Neural progenitor cell (in vitro differentiated cells): ENCODE data around the gene PPP1R15B. TPM values are rescaled to one million over a fixed set of nuclear protein-coding genes. Genes with fewer than 3 reads are reported as not detected.

Source experiments
- DNase-seq: peaks from one replicate; pipeline ENCODE4 v3.0.0-alpha.2; 2016; ENCODE audit warnings: low spot score
- H2AFZ ChIP-seq: fragments of 200-600 bp; sonication (generic); replicated peaks from 2 replicates; pipeline ENCODE4 v1.6.1; 2016; ENCODE audit warnings: antibody characterized with exemption
- H3F3A ChIP-seq: fragments of 200-600 bp; sonication (generic); 2 replicates; pipeline ENCODE4 v1.6.1; 2016; ENCODE audit warnings: antibody characterized with exemption, low read depth
- H3K27ac ChIP-seq: fragments of 200-600 bp; sonication (generic); 2 replicates; pipeline ENCODE4 v1.5.1; 2016; ENCODE audit warnings: mild to moderate bottlenecking
- H3K27me3 ChIP-seq: fragments of 200-600 bp; sonication (generic); 2 replicates; pipeline ENCODE4 v1.6.1; 2016; ENCODE audit warnings: mild to moderate bottlenecking, moderate library complexity
- H3K36me3 ChIP-seq: fragments of 200-600 bp; sonication (generic); 2 replicates; pipeline ENCODE4 v1.5.1; 2016
- H3K4me1 ChIP-seq: fragments of 200-600 bp; sonication (generic); 2 replicates; pipeline ENCODE4 v1.6.1; 2016; ENCODE audit warnings: mixed run types
- H3K4me2 ChIP-seq: fragments of 200-600 bp; sonication (generic); 2 replicates; pipeline ENCODE4 v1.6.1; 2016
- H3K4me3 ChIP-seq: fragments of 200-600 bp; sonication (generic); 2 replicates; pipeline ENCODE4 v1.5.1; 2016
- H3K79me2 ChIP-seq: fragments of 200-600 bp; sonication (generic); 2 replicates; pipeline ENCODE4 v1.6.1; 2016; ENCODE audit warnings: low read depth
- H3K9ac ChIP-seq: fragments of 200-600 bp; sonication (generic); 2 replicates; pipeline ENCODE4 v1.6.1; 2016
- H3K9me3 ChIP-seq: fragments of 200-600 bp; sonication (generic); 2 replicates; pipeline ENCODE4 v1.5.1; 2016; ENCODE audit warnings: low read depth
- H4K20me1 ChIP-seq: fragments of 200-600 bp; sonication (generic); 2 replicates; pipeline ENCODE4 v1.6.1; 2016; ENCODE audit warnings: low read depth
- H3K27ac Mint-ChIP-seq: 3 replicates; pipeline ENCODE4 v1.8.0; 2021; ENCODE audit warnings: mixed read lengths
- H3K27me3 Mint-ChIP-seq: 2 replicates; pipeline ENCODE4 v1.8.0; 2022; ENCODE audit warnings: low read depth, mild to moderate bottlenecking, inconsistent platforms, moderate library complexity, mixed read lengths; ENCODE audit not compliant: insufficient read depth
- H3K36me3 Mint-ChIP-seq: 3 replicates; pipeline ENCODE4 v1.8.0; 2021; ENCODE audit warnings: mixed read lengths
- H3K4me1 Mint-ChIP-seq: 3 replicates; pipeline ENCODE4 v1.8.0; 2021; ENCODE audit warnings: mixed read lengths
- H3K4me3 Mint-ChIP-seq: 3 replicates; pipeline ENCODE4 v1.8.0; 2021; ENCODE audit warnings: mild to moderate bottlenecking, moderate library complexity, mixed read lengths
- H3K9me3 Mint-ChIP-seq: 3 replicates; pipeline ENCODE4 v1.8.0; 2020; ENCODE audit warnings: mixed read lengths
- EZH2 ChIP-seq: fragments of 200-600 bp; sonication (generic); IDR thresholded peaks from 2 replicates; pipeline ENCODE4 v1.6.1; 2017; ENCODE audit warnings: antibody characterized with exemption, mild to moderate bottlenecking, moderate library complexity
- EZH2phosphoT487 ChIP-seq: fragments of 200-600 bp; sonication (generic); IDR thresholded peaks from 2 replicates; pipeline ENCODE4 v1.6.1; 2017; ENCODE audit warnings: antibody characterized with exemption
- total RNA-seq: library from RNA; depleted of rRNA; stranded (reverse); fragments of >200 nt; gene quantifications from 2 replicates; pipeline ENCODE4 v1.2.3, GENCODE V29; 2015; ENCODE audit warnings: low replicate concordance
- TF ChIP-seq, protein P1 (sequence below): fragments of 200-600 bp; sonication (generic); IDR thresholded peaks from 2 replicates; pipeline ENCODE4 v1.5.1; 2017; ENCODE audit warnings: antibody characterized with exemption, mild to moderate bottlenecking

Gene PPP1R15B
- total RNA-seq, result 25.0 and 32.7 TPM in 2 replicates

DNA sequence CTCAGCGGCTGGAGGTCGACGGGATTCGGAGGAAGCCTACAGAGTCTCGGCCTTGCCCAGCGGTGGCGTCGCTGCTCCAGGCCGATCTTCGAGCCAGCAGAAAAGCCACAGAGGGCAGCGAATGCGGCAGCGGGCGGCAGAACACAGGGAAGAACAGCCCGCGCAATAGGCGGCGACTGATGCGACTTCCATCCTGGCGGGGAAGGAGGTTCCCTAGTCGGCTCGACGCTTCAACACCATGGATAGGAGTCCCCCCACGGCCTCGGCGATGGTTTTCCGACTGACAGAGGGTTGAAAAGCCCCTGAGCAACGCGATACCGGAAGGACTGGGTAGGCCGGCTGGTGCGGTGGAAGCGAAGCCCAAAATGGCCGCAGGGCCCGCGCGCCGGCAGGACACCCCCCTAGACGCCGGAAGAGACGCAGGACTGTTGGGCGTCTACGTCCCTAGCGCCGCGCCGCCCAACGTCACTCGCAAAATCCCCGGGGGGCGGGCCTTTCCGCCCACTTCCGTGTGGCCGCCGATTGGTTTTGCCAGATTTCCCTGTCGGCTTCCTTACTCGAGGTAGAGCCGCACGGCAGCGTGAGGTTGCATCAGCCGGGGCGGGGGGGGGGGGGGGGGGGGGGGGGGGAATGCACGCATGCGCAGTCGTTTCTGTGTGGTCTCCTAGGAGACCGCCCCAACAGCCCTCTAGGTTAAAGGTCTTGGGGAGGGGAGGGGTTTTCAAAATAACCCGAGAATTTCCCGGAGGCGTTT is at the start of gene PPP1R15B:
PPP1R15B (minus strand) TSS at position 367 of the 754 bp plus-strand sequence. CDS start 406 bp downstream, outside the sequence.
- Histone ChIP-seq H3K4me1 (peaks cover 6% of the 10 kb centered on the region), H3K36me3 (no peaks in the 10 kb centered on the region), H3K9me3 (no peaks in the 10 kb centered on the region), H3K27ac (peak within 1 kb of the TSS; percentile 94), H3K9ac (peak within 1 kb of the TSS; percentile 91), H3K27me3 (no peaks in the 10 kb centered on the region), H2AFZ (peak within 1 kb of the TSS; percentile 89), H3K79me2 (peaks cover 50% of the 10 kb centered on the region), H3K4me3 (peak within 1 kb of the TSS; percentile 96), H3F3A (peaks cover 23% of the 10 kb centered on the region), H3K4me2 (peak within 1 kb of the TSS; percentile 93), H4K20me1 (peaks cover 49% of the 10 kb centered on the region)
- Mint-ChIP-seq H3K4me1 (peaks cover 22% of the 10 kb centered on the region), H3K36me3 (peaks cover 7% of the 10 kb centered on the region), H3K27ac (peak within 1 kb of the TSS; percentile 99), H3K27me3 (peaks cover 2% of the 10 kb centered on the region), H3K4me3 (peak within 1 kb of the TSS; percentile 99), H3K9me3 (no peaks in the 10 kb centered on the region)
- DNase-seq, result peak; percentile 99
- peak; percentile 27 for TF ChIP-seq EZH2
- TF ChIP-seq EZH2phosphoT487, result no peak

DNA sequence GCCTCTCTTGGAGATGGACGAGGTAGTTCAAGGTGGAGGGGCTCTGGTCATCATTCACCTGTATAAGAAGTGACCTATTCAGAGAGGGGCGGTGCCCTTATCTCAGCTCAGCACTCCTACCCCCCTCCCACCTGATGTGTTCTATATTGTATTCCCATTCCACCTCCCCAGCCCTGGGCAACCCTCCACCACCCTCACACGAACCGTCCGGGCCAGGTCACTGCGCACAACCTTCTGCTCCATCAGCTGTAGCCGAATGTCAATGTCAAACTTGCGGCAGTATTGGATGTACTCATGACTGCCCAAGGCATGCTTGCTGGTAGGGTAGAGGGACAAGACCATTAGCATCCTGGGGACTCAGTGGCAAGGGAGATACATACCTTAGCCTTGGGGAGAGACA is 48.7 kb upstream of the PPP1R15B start:
- Histone ChIP-seq H3K27ac (no peak overlapping the region), H4K20me1 (peaks cover 2% of the 10 kb centered on the region), H3K9ac (no peak overlapping the region), H3F3A (peaks cover 32% of the 10 kb centered on the region), H3K79me2 (no peaks in the 10 kb centered on the region), H3K4me1 (peaks cover 29% of the 10 kb centered on the region), H3K27me3 (no peaks in the 10 kb centered on the region), H3K4me2 (no peak overlapping the region), H3K36me3 (peaks cover 2% of the 10 kb centered on the region), H2AFZ (no peak overlapping the region), H3K4me3 (no peak overlapping the region), H3K9me3 (no peaks in the 10 kb centered on the region)
- H3K4me1 Mint-ChIP-seq, result peaks cover 49% of the 10 kb centered on the region
- peaks cover 3% of the 10 kb centered on the region for H3K27me3 Mint-ChIP-seq
- peak overlapping the region; percentile 61 for H3K4me3 Mint-ChIP-seq
- TF ChIP-seq, protein P1, sequence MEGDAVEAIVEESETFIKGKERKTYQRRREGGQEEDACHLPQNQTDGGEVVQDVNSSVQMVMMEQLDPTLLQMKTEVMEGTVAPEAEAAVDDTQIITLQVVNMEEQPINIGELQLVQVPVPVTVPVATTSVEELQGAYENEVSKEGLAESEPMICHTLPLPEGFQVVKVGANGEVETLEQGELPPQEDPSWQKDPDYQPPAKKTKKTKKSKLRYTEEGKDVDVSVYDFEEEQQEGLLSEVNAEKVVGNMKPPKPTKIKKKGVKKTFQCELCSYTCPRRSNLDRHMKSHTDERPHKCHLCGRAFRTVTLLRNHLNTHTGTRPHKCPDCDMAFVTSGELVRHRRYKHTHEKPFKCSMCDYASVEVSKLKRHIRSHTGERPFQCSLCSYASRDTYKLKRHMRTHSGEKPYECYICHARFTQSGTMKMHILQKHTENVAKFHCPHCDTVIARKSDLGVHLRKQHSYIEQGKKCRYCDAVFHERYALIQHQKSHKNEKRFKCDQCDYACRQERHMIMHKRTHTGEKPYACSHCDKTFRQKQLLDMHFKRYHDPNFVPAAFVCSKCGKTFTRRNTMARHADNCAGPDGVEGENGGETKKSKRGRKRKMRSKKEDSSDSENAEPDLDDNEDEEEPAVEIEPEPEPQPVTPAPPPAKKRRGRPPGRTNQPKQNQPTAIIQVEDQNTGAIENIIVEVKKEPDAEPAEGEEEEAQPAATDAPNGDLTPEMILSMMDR, result no peak
- TF ChIP-seq EZH2 (no peak), EZH2phosphoT487 (no peak)
- H3K9me3 Mint-ChIP-seq, result no peaks in the 10 kb centered on the region
- H3K36me3 Mint-ChIP-seq, result peaks cover 57% of the 10 kb centered on the region
- H3K27ac Mint-ChIP-seq, result peak overlapping the region; percentile 67
- no peak for DNase-seq

DNA sequence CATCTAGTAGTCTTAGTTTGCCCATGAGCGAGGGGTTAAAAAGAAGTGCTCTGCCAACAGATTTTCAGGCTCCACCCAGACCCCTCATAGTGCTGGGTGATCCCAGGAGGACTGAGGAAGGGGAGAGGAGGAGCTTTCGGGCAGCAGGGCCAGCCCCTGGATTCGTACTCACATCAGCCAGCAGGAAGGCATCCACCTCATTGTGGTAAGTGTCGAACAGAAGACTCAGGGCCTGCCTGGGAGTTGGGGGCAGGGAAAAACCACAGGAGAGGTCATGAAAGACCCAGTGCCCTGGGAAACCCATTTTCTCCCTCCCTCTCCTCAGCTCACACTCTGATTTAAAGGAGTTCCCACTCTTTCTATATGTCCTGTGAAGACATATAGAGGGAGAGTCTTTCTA is 48.1 kb upstream of the PPP1R15B start:
- H3K27ac Mint-ChIP-seq, result peak overlapping the region; percentile 87
- Histone ChIP-seq H3K9me3 (no peaks in the 10 kb centered on the region), H3F3A (peaks cover 37% of the 10 kb centered on the region), H3K79me2 (no peaks in the 10 kb centered on the region), H2AFZ (no peak overlapping the region), H3K27ac (no peak overlapping the region), H3K9ac (no peak overlapping the region), H3K4me3 (no peak overlapping the region), H4K20me1 (no peaks in the 10 kb centered on the region), H3K36me3 (peaks cover 2% of the 10 kb centered on the region), H3K4me2 (no peak overlapping the region), H3K27me3 (no peaks in the 10 kb centered on the region), H3K4me1 (peaks cover 33% of the 10 kb centered on the region)
- no peak for DNase-seq
- H3K27me3 Mint-ChIP-seq, result peaks cover 3% of the 10 kb centered on the region
- H3K4me1 Mint-ChIP-seq, result peaks cover 47% of the 10 kb centered on the region
- H3K4me3 Mint-ChIP-seq, result no peak overlapping the region
- TF ChIP-seq EZH2, result no peak
- no peak for TF ChIP-seq EZH2phosphoT487
- TF ChIP-seq, protein P1, result no peak
- peaks cover 52% of the 10 kb centered on the region for H3K36me3 Mint-ChIP-seq
- no peaks in the 10 kb centered on the region for H3K9me3 Mint-ChIP-seq

DNA sequence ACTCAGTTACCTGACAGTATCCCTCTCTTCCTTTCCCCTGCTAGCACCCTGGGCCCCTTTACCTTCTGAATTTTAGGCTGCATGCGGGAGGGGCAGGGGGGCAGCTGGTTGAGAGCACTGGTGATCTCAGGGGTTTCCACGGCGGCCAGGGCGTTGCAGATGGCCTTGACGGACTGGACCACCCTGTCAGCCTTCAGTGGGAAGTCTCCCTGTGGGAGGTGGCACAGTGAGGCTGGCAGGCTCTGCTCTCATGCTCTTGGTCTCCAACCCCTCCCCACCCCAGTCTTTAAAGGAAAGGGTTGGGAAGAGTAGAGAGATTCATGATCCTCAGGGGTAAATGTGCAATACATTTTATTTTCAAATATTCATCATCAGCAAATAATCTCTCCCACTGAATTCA is 46.0 kb upstream of the PPP1R15B start:
- H2AFZ ChIP-seq, result no peak overlapping the region
- H3K27me3 ChIP-seq, result no peaks in the 10 kb centered on the region
- peak overlapping the region; percentile 99 for H3K27ac Mint-ChIP-seq
- H3F3A ChIP-seq, result peaks cover 51% of the 10 kb centered on the region
- no peak overlapping the region for H3K27ac ChIP-seq
- H3K9ac ChIP-seq, result no peak overlapping the region
- no peaks in the 10 kb centered on the region for H4K20me1 ChIP-seq
- no peaks in the 10 kb centered on the region for H3K9me3 ChIP-seq
- DNase-seq, result no peak
- H3K4me1 ChIP-seq, result peaks cover 53% of the 10 kb centered on the region
- H3K36me3 Mint-ChIP-seq, result peaks cover 46% of the 10 kb centered on the region
- H3K79me2 ChIP-seq, result no peaks in the 10 kb centered on the region
- H3K36me3 ChIP-seq, result peaks cover 2% of the 10 kb centered on the region
- peak overlapping the region; percentile 75 for H3K4me3 Mint-ChIP-seq
- H3K4me3 ChIP-seq, result no peak overlapping the region
- no peaks in the 10 kb centered on the region for H3K9me3 Mint-ChIP-seq
- H3K4me1 Mint-ChIP-seq, result peaks cover 63% of the 10 kb centered on the region
- peaks cover 7% of the 10 kb centered on the region for H3K27me3 Mint-ChIP-seq
- TF ChIP-seq, protein P1, result no peak
- TF ChIP-seq EZH2phosphoT487 (no peak), EZH2 (no peak)
- H3K4me2 ChIP-seq, result peak overlapping the region; percentile 56
